Activated CD8-positive, alpha-beta memory T cell treated with anti-CD3 and anti-CD28 coated beads for 24 hours (primary cell): ENCODE measurements around the gene SPEN.

Experiments
- DNase-seq: peaks from one replicate; pipeline ENCODE4 v3.0.0-alpha.2; 2020

Gene SPEN

GRCh38 chr1:15949453-15950245 lies 102.1 kb downstream of the SPEN start:
- DNase-seq, result peak; percentile 92

- DNase-seq, result peak; percentile 84
Observed at GRCh38 chr1:15950302-15950701, 102.8 kb downstream of the SPEN start.

DNA sequence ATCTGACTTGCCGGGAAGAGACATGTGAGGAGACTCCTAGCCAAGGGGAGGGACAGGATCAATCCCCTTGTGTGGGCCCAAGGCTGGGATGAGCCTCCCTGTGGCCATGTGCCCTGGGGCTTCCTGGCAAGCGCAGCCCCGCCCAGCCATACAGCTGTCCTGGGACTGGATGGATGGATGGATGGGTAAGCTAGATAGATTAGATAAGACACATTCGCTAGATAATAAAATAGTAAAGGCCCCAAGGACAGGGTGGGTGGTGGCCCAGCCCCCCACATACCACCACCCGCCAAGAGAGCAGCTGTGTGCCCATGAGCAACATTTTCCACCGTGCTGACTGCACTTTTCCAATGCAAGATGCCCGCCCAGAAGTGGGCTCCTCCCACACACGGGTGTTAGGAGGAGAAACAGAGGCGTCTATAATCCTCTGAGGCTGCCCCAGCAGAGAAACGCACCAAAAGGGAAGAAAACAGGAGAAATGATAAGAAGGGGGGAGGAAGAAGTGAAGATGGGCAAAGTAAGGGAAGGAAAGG lies 103.3 kb downstream of the SPEN start:
- peak; percentile 88 for DNase-seq

DNA sequence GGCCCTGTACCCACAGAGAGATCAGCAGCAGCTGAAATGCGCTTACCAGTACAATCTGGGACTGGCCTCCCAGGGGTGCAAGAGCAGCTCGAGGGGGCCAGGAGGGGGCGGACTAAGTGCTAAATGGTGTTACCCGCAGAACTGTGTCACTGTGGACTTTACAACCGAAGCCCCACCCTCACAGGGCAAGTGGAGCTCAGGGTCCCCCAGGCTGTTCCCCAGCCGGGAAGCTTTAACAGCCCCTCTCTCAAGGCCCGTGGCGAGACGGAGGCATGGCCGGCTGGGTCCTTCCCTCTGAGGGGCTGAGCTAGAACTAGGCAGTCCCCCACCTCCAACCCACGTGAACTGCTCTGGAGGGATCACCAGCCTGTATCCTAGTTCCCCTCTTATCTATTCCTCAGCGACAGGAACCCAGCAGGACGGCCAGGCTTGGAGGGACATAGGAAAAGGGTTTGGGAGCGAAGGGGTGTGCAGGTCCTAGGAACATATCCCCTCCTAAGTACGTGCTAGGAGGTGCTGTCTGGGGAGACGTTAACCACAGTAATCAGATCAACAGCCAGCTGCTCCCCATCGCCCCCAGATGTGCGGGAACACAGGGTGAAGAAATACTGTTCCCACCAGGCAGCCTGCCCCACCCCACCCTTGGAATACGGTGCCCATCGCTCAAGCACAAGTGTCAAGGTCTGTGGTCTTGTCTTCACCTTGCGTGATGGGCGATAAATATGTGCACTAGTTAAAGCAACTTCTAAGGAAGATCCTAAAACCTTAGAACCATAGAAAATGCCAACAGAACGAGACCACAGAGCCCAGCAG lies 104.0 kb downstream of the SPEN start:
- DNase-seq, result peak; percentile 83

GRCh38 chr1:15952317-15953258 lies 105.1 kb downstream of the SPEN start:
- DNase-seq, result no peak

DNA sequence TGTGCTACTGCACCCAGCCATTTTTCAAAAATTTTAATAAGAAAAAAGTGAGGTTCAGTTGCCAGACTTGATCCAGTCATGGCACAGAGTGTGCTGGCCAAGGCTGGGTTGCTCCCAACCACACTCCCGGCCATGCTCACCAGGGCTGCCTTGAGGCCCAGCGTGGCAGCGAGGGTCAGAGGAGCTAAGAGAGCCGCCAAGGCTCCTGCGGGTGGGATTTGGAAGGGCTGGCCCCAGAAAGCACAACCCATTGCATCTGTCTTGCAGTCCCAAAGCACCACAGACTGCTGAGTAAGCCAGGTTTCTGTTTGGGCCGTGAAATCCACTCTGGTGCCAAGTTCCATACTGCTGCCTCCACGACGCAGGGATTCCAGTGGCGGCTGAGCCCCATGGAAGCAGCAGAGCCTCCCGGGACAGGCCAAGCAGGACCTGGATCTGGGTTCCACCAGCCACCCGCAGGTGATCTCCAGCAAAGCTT lies 105.8 kb downstream of the SPEN start:
- DNase-seq, result no peak

DNA sequence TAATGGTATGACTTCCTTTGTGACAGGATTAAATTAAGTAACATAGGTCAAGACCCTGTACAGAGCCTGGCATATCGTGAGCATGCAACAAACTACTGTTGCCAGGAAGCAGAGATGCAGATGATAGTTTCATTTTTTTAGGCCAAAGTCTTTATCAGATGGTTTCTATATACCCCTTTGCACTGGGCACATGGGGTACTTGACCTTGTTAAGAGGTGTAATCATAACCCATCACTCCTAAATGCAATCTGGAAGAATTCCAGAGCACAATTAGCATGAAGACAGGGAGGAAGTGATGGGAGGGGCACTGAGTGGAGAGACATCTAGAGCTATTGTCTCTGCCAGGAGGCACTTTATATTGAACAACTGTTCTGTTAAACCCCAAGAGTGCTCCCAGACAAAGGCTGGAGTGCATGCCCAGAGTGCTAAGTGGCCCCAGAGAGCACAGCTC lies 106.3 kb downstream of the SPEN start:
- DNase-seq, result no peak

DNA sequence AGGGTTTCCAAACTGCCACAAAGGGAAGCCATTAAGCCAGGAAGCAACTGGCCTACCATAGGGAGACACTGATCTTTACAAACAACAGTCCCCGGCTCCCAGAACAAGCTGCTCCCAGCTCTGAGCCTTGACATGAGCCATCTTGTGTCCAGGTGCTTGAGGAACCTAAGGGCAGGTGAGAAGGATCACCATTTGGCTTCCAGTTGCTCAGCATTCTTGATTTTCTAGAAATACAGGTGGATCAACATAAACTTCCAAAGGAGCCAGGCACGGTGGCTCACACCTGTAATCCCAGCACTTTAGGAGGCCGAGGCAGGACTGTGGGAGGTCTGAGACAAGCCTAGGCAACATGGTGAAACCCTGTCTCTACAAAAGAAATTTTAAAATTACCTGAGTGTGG lies 106.8 kb downstream of the SPEN start:
- DNase-seq, result no peak

- no peak for DNase-seq
Observed at GRCh38 chr1:15955552-15955951, 108.0 kb downstream of the SPEN start.

GRCh38 chr1:15956150-15956549 lies 108.6 kb downstream of the SPEN start:
- no peak for DNase-seq

DNA sequence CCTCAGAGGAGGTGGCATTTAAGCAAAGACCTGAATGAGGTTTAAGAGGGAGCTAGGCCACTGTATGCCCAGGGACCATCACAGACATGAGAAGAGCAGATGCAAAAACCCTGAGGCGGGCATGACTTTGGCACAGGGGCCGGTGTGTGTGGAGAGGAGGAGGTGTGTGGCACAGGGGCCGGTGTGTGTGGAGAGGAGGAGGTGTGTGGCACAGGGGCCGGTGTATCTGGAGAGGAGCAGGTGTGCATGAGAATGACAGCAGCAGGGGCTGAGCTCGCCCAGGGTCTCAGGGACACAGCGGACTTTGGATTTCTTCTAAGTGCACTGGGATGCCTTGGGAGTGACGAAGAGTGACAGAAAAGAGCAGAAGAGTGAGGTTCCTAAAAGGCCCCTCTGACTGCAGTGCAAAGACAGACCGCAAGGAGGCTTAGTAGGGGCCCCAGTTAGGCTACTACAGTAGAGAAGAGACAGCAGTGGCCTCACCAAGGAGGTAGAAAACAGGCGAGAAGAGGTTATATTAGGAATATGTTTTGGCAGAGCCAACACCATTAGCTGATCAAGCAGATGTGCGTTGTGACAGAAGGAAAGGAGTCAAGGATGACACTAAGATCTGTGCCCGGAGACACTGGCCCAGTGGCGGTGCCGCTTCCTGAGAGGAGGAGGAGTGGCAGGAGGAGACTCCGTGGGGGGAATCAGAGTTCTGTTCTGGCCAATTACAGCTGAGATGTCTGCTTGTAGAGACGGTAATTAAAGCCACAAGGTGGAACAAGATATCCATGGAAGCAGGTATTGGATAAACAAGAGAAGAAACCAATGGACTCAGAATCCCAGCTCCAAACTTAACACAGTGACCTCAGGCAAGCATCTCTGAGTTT lies 110.0 kb downstream of the SPEN start:
- DNase-seq, result no peak

- no peak for DNase-seq
Observed at GRCh38 chr1:15958111-15958510, 110.6 kb downstream of the SPEN start.

GRCh38 chr1:15958793-15959192 lies 111.3 kb downstream of the SPEN start:
- DNase-seq, result peak; percentile 59

- no peak for DNase-seq
Observed at GRCh38 chr1:15959424-15959823, 111.9 kb downstream of the SPEN start.

DNA sequence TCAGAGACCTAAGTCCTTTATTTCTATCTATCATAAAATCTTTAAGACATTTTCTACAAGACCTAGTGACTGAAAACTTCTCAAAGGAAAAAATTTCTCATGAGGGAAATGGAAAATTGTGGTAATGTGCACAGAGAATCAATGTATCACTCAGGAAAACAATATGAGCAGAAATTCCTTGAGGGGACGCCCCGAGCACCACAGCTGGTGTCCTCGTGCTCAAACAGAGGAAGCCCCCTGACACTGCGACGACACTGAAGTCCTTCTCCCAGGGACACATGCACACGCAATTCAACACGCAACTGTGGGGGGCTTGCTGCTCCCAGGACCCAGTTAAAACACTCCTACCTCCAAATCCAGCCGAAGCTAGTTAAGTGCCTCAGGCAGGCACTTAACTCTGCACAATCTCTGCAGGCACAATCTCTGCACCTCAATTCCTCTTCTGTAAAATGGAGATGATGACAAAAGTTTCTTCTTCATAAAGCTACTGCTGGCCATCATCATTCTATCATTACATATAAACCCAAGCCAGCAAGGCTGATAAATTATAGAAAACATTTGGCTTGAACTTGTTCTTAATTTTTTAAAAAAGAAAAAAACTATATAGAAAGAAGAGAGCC lies 112.4 kb downstream of the SPEN start:
- peak; percentile 68 for DNase-seq

GRCh38 chr1:15960808-15961207 lies 113.3 kb downstream of the SPEN start:
- no peak for DNase-seq

- no peak for DNase-seq
Observed at GRCh38 chr1:15961492-15961891, 114.0 kb downstream of the SPEN start.

- DNase-seq, result no peak
Observed at GRCh38 chr1:15962176-15962575, 114.7 kb downstream of the SPEN start.

GRCh38 chr1:15962671-15963362 lies 115.3 kb downstream of the SPEN start:
- DNase-seq, result no peak

DNA sequence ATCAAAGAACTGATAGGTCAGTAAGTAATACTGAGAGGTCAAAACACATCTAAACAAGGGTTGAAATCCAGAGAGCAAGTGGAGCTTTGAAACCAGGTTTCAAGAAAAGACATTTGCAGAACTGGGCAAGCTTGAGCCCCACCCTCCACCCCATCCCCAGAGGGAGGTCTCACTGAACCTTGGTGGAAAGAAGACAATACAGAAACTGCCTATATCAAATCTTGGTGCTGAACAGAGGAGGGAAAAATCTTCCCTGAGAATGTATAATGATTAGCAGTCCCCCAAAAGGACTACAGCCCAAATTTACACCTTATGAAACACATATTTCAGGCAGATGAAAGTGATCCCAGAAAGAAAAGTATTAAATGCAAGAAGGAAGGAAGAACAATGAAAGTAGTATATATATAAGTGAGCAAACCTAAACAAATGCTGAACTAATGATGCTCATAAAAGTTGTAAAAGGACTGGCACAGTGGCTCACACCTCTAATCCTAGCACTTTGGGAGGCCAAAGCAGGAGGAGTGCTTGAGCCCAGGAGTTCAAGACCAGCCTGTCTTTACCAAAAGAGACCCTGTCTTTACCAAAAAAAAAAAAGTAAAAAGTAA lies 116.0 kb downstream of the SPEN start:
- DNase-seq, result no peak
